ENCODE data around the gene KIF3B. TPM values are rescaled to one million over a fixed set of nuclear protein-coding genes. Genes with fewer than 3 reads are reported as not detected.

The KIF3B gene
- total RNA-seq, 1 experiment from 2014 or later = 49.0 TPM

GRCh38 chr20:32368323-32368722 lies 90.9 kb downstream of the KIF3B start:
- Histone ChIP-seq H3K4me3 (ENCODE audit: low read depth, low read length) (no peak overlapping the region), H3K9me3 (no peaks in the 10 kb centered on the region), H3K27me3 (replicated peaks; ENCODE audit: control insufficient read depth, insufficient read depth, low read length) (no peaks in the 10 kb centered on the region), H3K36me3 (ENCODE audit: control insufficient read depth, insufficient read depth, low read length) (peaks cover 6% of the 10 kb centered on the region; the same call in 1 of the 2 replicates), H3K4me1 (peaks cover 25% of the 10 kb centered on the region)
- BruUV-seq (replicated peaks) = no TSS peak
- DNase-seq = no peak
- intact Hi-C loops (cut with micrococcal nuclease; ENCODE audit: unreplicated experiment) = loop anchor here (1.0 kb wide), 1 partner anchor 9 kb away; no protein-coding TSS in a partner anchor
- Mint-ChIP-seq H3K27me3 (ENCODE audit: insufficient read depth, unreplicated experiment) (no peaks in the 10 kb centered on the region), H3K4me1 (ENCODE audit: low read depth, unreplicated experiment) (peaks cover 41% of the 10 kb centered on the region), H3K4me3 (ENCODE audit: unreplicated experiment) (no peak overlapping the region), H3K36me3 (ENCODE audit: insufficient read depth, unreplicated experiment) (peaks cover 55% of the 10 kb centered on the region), H3K9me3 (ENCODE audit: unreplicated experiment) (no peaks in the 10 kb centered on the region), H3K27ac (ENCODE audit: unreplicated experiment) (no peak overlapping the region)
- ChIA-PET POLR2A (no interaction called here), CTCF (no interaction called here)
- no peak for TF ChIP-seq CTCF (IDR thresholded peaks at IDR 0.05; ENCODE audit: insufficient read depth in 1 of 2, low read depth in 1 of 2, low read length in 1 of 2, severe bottlenecking in 1 of 2, unreplicated experiment in 1 of 2)

GRCh38 chr20:32368925-32369324 lies 91.5 kb downstream of the KIF3B start:
- intact Hi-C loops (cut with micrococcal nuclease; ENCODE audit: unreplicated experiment) = loop anchor here (1.0 kb wide), 1 partner anchor 10 kb away; no protein-coding TSS in a partner anchor
- H3K4me3 ChIP-seq (ENCODE audit: low read depth, low read length) = no peak overlapping the region
- no TSS peak for BruUV-seq (replicated peaks)
- Mint-ChIP-seq H3K36me3 (ENCODE audit: insufficient read depth, unreplicated experiment) (peaks cover 61% of the 10 kb centered on the region), H3K27ac (ENCODE audit: unreplicated experiment) (no peak overlapping the region), H3K4me1 (ENCODE audit: low read depth, unreplicated experiment) (peaks cover 36% of the 10 kb centered on the region), H3K27me3 (ENCODE audit: insufficient read depth, unreplicated experiment) (no peaks in the 10 kb centered on the region), H3K4me3 (ENCODE audit: unreplicated experiment) (no peak overlapping the region), H3K9me3 (ENCODE audit: unreplicated experiment) (no peaks in the 10 kb centered on the region)
- CTCF ChIA-PET = no interaction called here
- DNase-seq = no peak
- POLR2A ChIA-PET = interaction anchor here (0.6 kb wide), 1 partner anchor 112 kb away, joined by 3 read pairs; no protein-coding TSS in a partner anchor
- H3K4me1 ChIP-seq = peaks cover 19% of the 10 kb centered on the region
- peaks cover 6% of the 10 kb centered on the region; the same call in 1 of the 2 replicates for H3K36me3 ChIP-seq (ENCODE audit: control insufficient read depth, insufficient read depth, low read length)
- H3K27me3 ChIP-seq (replicated peaks; ENCODE audit: control insufficient read depth, insufficient read depth, low read length) = no peaks in the 10 kb centered on the region
- H3K9me3 ChIP-seq = no peaks in the 10 kb centered on the region
- TF ChIP-seq CTCF (IDR thresholded peaks at IDR 0.05; ENCODE audit: insufficient read depth in 1 of 2, low read depth in 1 of 2, low read length in 1 of 2, severe bottlenecking in 1 of 2, unreplicated experiment in 1 of 2) = no peak

GRCh38 chr20:32370897-32371296 lies 93.4 kb downstream of the KIF3B start:
- intact Hi-C loops (cut with micrococcal nuclease; ENCODE audit: unreplicated experiment) = no loop called here
- no TSS peak for BruUV-seq (replicated peaks)

More at GRCh38 chr20:32370897-32371296, 93.4 kb downstream of the KIF3B start:
- H3K9me3 ChIP-seq = no peaks in the 10 kb centered on the region
- Mint-ChIP-seq H3K4me1 (ENCODE audit: low read depth, unreplicated experiment) (peaks cover 28% of the 10 kb centered on the region), H3K4me3 (ENCODE audit: unreplicated experiment) (no peak overlapping the region), H3K36me3 (ENCODE audit: insufficient read depth, unreplicated experiment) (peaks cover 79% of the 10 kb centered on the region), H3K27ac (ENCODE audit: unreplicated experiment) (no peak overlapping the region), H3K27me3 (ENCODE audit: insufficient read depth, unreplicated experiment) (no peaks in the 10 kb centered on the region), H3K9me3 (ENCODE audit: unreplicated experiment) (no peaks in the 10 kb centered on the region)
- ChIA-PET POLR2A (interaction anchor here (0.7 to 1.2 kb wide), 2 partner anchors 12 to 139 kb away, joined by 5 to 6 read pairs; no protein-coding TSS in a partner anchor), CTCF (interaction anchor here (0.6 kb wide), 1 partner anchor 28 kb away, joined by 4 read pairs; no protein-coding TSS in a partner anchor)
- no peak for TF ChIP-seq CTCF (IDR thresholded peaks at IDR 0.05; ENCODE audit: insufficient read depth in 1 of 2, low read depth in 1 of 2, low read length in 1 of 2, severe bottlenecking in 1 of 2, unreplicated experiment in 1 of 2)
- H3K27me3 ChIP-seq (replicated peaks; ENCODE audit: control insufficient read depth, insufficient read depth, low read length) = no peaks in the 10 kb centered on the region
- no peak for DNase-seq
- peaks cover 6% of the 10 kb centered on the region; the same call in 1 of the 2 replicates for H3K36me3 ChIP-seq (ENCODE audit: control insufficient read depth, insufficient read depth, low read length)
- peaks cover 17% of the 10 kb centered on the region for H3K4me1 ChIP-seq
- no peak overlapping the region for H3K4me3 ChIP-seq (ENCODE audit: low read depth, low read length)
